Left ventricle myocardium inferior (tissue), 1 donor: Measurements from ENCODE around the gene SBF2. TPM values are rescaled to one million over a fixed set of nuclear protein-coding genes. Genes with fewer than 3 reads are reported as not detected.

Source experiments
- DNase-seq: peaks from one replicate; pipeline ENCODE4 v3.0.0-alpha.2; 2020
- H3K27ac ChIP-seq: fragments of 200-600 bp; replicated peaks from 2 replicates; pipeline ENCODE4 v1.8.0; 2021
- H3K27me3 ChIP-seq: fragments of 200-600 bp; 2 replicates; pipeline ENCODE4 v1.8.0; 2021; ENCODE audit warnings: low read depth
- H3K36me3 ChIP-seq: fragments of 200-600 bp; 2 replicates; pipeline ENCODE4 v1.8.0; 2021
- H3K4me1 ChIP-seq: fragments of 200-600 bp; 2 replicates; pipeline ENCODE4 v1.8.0; 2021
- H3K4me3 ChIP-seq: fragments of 200-600 bp; 2 replicates; pipeline ENCODE4 v1.8.0; 2021; ENCODE audit warnings: mild to moderate bottlenecking, moderate library complexity
- H3K9me3 ChIP-seq: fragments of 200-600 bp; replicated peaks from 2 replicates; pipeline ENCODE4 v1.8.0; 2021
- CTCF ChIP-seq: fragments of 200-600 bp; IDR thresholded peaks from 2 replicates; pipeline ENCODE4 v1.8.0; 2021; ENCODE audit warnings: antibody characterized with exemption, mild to moderate bottlenecking, borderline replicate concordance
- intact Hi-C: fragments of 100-400 bp; cut with micrococcal nuclease; formaldehyde crosslinking; loops from one replicate; pipeline ENCODE4 v1.11.0; 2022
- total RNA-seq: library from RNA; stranded (reverse); fragmentation: NEBNext Ultra II Directional; extraction: Animal tissue kit (Norgen Biotek cat#: 25700); gene quantifications from one replicate; pipeline ENCODE4 v1.2.1, GENCODE V29; 2021
- donor health status: DM: no; HTN: yes; CAD: no; lungs with severe emphysema.

The SBF2 gene
- total RNA-seq, 1 donor from 2014 or later: 17.8 TPM

GRCh38 chr11:9916480-9916879, 377.5 kb downstream of the SBF2 start:
- H3K27me3 ChIP-seq: no peaks in the 10 kb centered on the region
- H3K4me3 ChIP-seq: no peak overlapping the region
- no peak for TF ChIP-seq CTCF
- no peak overlapping the region for H3K27ac ChIP-seq
- intact Hi-C loops: no loop called here
- no peak for DNase-seq
- no peaks in the 10 kb centered on the region for H3K4me1 ChIP-seq
- no peaks in the 10 kb centered on the region for H3K9me3 ChIP-seq
- peaks cover 4% of the 10 kb centered on the region for H3K36me3 ChIP-seq

GRCh38 chr11:9914064-9914463, 380.0 kb downstream of the SBF2 start:
- no peaks in the 10 kb centered on the region for H3K4me1 ChIP-seq
- H3K9me3 ChIP-seq: no peaks in the 10 kb centered on the region
- no peaks in the 10 kb centered on the region for H3K27me3 ChIP-seq
- H3K36me3 ChIP-seq: peaks cover 6% of the 10 kb centered on the region
- no peak overlapping the region for H3K4me3 ChIP-seq
- TF ChIP-seq CTCF: no peak
- DNase-seq: no peak
- H3K27ac ChIP-seq: no peak overlapping the region
- intact Hi-C loops: no loop called here

GRCh38 chr11:9905960-9906791, 387.8 kb downstream of the SBF2 start:
- Histone ChIP-seq H3K27me3 (no peaks in the 10 kb centered on the region), H3K36me3 (no peaks in the 10 kb centered on the region), H3K4me1 (no peaks in the 10 kb centered on the region), H3K9me3 (no peaks in the 10 kb centered on the region), H3K27ac (no peak overlapping the region), H3K4me3 (no peak overlapping the region)
- no peak for DNase-seq
- intact Hi-C loops: no loop called here
- no peak for TF ChIP-seq CTCF

GRCh38 chr11:9905501-9905951, 388.5 kb downstream of the SBF2 start:
- intact Hi-C loops: no loop called here
- Histone ChIP-seq H3K27ac (no peak overlapping the region), H3K4me3 (no peak overlapping the region), H3K27me3 (no peaks in the 10 kb centered on the region), H3K4me1 (no peaks in the 10 kb centered on the region), H3K9me3 (no peaks in the 10 kb centered on the region), H3K36me3 (no peaks in the 10 kb centered on the region)
- DNase-seq: no peak
- TF ChIP-seq CTCF: no peak

DNA sequence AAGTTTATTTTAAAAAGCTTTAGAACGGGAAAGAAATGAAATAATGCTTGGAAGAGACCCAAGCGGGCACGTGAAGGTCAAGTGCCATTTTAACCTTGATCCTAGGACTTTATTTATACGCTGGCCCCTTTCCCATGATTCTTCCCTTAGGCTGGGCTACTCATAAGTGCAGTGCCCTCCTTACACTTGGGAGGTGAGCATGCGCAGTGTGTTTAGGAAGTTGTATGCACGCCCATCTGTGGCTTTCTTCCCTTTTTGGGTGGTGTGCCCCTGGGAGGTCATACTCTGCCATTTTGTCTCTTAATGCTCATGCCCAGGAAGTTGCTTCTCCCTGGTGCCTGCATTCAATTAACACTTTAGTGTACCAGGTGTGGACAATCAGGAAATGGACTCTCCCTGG, 390.4 kb downstream of the SBF2 start:
- TF ChIP-seq CTCF: no peak
- no peaks in the 10 kb centered on the region for H3K36me3 ChIP-seq
- H3K9me3 ChIP-seq: no peaks in the 10 kb centered on the region
- no peak overlapping the region for H3K27ac ChIP-seq
- no peaks in the 10 kb centered on the region for H3K27me3 ChIP-seq
- H3K4me3 ChIP-seq: no peak overlapping the region
- no peak for DNase-seq
- intact Hi-C loops: no loop called here
- no peaks in the 10 kb centered on the region for H3K4me1 ChIP-seq
